Posterior vena cava (tissue), 2 donors: ENCODE results near the gene TEX44. TPM values are rescaled to one million over a fixed set of nuclear protein-coding genes. Genes with fewer than 3 reads are reported as not detected.

Experiments used
- total RNA-seq, 2 donors: library from RNA; stranded (reverse); fragmentation: NEBNext Ultra II Directional; extraction: Animal tissue kit (Norgen Biotek cat#: 25700); gene quantifications; one replicate each; pipeline ENCODE4 v1.2.1, GENCODE V29; 2021
- donor health status: DM: yes; HTN: yes; CAD: no.
- donor health status: DM: yes; HTN: yes; CAD: no.

The TEX44 gene
- total RNA-seq, 2 donors from 2014 or later: not detected

Other genes starting within 250 kb of the TEX44 start
- gene B3GNT7, start 197.2 kb upstream of the TEX44 start, total RNA-seq: 1 to 10 TPM; 5.7 to 7.7 TPM
- 100 to 1,000 TPM; 341 to 448 TPM for gene NCL, start 128.4 kb upstream of the TEX44 start, total RNA-seq
- gene NMUR1, start 62.4 kb upstream of the TEX44 start, total RNA-seq: 1 to 10 TPM; 5.3 to 7.4 TPM
- 100 to 1,000 TPM; 772 to 863 TPM for gene PTMA, start 115.7 kb downstream of the TEX44 start, total RNA-seq
- gene PDE6D, start 188.4 kb downstream of the TEX44 start, total RNA-seq: 10 to 100 TPM; 21.4 to 22.0 TPM
- 10 to 100 TPM; 20.6 to 24.6 TPM for gene COPS7B, start 193.6 kb downstream of the TEX44 start, total RNA-seq